HG03432 (cell line): ENCODE measurements around the gene NEMP1.

Experiments
- ATAC-seq: cut with Tn5 transposase; IDR thresholded peaks from one replicate; pipeline ENCODE4 v1.9.1; 2021; ENCODE audit warnings: mild to moderate bottlenecking, moderate library complexity; ENCODE audit not compliant: unreplicated experiment

NEMP1 gene

DNA sequence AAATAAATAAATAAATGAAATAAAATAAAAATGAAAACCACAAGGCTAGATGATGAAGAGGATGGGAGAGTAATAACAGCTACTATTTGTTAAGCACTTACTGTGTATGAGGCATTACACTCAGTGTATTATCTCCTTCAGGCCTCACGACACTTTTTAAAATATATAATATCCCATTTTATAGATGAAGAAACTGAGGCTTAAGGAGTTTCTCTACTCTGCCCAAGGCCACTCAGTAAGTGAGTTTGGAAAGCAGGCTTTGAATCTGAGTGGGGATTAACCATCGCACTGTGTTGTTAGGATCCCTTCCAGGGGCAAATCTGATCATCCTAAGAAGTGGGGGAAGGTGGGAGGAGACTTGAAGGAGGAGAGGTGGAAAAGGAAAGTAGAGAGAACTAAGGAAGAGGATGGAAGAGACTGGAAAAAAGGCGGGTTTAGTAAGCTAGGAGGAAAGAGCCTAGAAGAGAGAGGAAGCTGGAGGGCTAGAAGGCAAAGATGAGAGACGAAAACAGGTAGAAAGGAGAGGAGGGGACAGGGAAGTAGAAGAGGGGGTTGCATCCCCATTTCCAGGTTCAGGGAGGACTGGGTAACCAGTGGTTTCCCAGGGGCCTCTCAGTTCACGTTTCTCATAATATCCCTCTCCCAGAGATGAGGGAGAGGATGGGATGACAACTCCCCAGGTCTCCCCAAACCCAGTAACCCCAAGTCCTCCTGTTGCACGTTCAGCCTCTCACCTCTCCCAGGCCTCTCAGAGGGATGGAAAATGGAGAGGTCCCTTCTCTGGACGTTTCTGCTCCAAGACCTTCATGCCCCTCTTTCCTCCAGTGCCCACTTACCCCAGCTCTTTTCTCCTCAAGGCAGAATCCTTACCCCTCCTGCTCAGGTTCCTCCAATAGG is 30.9 kb upstream of the NEMP1 start:
- ATAC-seq: no peak

- no peak for ATAC-seq
Observed at GRCh38 chr12:57107456-57108155, 29.0 kb upstream of the NEMP1 start.

GRCh38 chr12:57106021-57106708 is 27.6 kb upstream of the NEMP1 start:
- no peak for ATAC-seq

GRCh38 chr12:57105011-57105753 is 26.6 kb upstream of the NEMP1 start:
- no peak for ATAC-seq

DNA sequence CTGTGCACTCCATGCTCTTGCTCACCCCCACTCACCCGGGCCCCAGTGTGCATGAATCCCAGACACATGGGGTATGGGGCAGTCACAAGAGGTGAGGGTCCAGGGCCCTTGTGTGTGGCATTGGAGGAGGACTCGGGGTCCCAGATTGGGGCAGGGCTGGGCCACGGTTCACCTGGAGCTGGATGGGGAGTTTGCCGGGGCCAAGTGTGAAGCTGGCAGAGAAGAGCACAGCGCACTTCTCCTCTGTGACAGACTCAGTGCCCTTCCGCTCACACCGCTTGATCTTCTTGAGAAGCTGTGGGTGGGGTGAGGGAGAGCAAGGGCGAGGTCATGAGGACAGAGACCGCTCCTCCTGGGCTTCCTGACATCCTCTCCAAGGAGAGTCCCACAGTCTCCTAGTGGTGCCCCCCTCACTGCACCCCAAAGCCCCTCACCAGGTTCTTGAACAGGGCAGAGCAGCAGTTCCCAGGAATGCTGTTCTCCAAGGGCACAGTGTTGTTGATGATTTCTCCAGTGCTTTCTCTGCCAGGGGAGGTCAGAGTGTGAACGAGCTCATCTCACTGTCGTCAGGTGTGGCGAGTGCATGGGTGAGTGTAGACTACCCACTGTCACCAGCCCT is 25.8 kb upstream of the NEMP1 start:
- ATAC-seq: no peak

DNA sequence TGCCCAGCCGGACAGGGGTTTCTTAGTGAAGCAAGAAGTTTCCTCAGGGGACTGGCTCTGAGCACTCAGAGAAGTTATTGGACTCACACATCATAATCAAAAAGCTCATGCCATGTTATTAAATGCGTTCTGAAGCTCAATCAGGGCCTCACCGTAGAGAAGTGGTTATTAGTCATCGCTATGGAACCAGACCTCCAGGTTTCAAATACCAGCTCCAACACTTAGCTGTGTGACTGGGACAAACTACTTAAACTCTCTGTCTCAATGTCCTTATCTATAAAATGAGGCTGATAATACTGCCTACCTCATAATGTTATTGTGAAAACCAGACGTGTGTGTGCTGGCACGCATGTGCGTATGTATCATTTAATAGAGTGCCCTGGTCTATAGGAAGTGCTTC is 25.3 kb upstream of the NEMP1 start:
- ATAC-seq: no peak

DNA sequence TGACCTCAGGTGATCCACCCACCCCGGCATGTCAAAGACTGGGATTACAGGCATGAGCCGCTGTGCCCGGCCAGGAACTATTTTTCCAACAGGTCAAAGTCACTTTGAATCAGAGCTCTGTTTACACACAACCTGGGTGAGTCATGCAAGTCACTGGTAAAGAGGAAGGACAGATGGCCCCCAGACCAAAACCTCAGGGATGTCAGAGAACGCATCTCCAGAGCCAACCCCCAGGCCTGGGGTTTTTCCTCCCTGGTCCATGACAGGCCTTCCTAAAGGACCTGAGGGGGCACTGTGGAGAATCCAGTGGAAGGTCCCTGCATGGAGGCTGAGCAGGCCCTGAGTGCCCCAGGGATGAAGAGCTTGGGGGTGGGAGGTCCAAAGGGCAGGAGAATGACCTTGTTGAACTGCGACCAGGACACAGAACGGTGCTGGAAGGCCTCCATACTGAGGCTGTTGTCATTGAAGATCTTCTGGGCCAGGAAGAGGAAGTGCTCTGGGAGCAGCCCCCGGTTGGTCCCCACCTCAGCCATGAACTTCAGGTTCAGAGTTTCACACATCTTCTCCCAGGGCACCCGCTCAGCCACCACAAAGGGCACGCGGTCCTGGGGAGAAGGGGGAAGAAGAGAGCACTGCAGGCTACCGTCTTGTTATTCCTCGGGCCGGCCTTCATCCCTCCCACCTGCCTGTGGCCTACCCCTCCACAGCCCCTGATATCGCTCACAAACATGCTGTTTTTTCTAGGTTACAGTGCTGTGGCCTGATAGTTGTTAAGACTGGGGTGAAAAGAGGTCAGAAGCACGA is 23.5 kb upstream of the NEMP1 start:
- ATAC-seq: no peak

DNA sequence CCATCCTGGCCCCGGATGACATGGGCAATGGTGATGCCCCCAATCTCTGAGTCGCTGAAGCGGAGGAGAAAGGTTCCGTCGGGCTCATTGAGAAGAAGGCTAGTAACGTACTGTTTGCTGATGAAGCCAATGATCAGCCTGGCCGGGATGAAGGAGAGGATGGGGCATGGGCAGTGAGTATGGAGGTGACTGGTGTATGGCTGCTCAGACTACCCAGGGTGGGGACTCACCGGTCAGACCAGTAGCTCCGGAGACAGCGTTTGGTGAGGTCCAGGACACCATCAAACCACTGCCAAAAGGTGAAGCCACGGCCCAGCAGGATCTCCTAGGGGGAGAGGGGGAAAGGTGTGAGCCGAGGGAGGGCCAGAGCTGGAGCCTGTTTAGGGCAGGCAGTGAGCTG is 21.2 kb upstream of the NEMP1 start:
- ATAC-seq: no peak

- ATAC-seq: no peak
Observed at GRCh38 chr12:57099047-57099714, 20.6 kb upstream of the NEMP1 start.

DNA sequence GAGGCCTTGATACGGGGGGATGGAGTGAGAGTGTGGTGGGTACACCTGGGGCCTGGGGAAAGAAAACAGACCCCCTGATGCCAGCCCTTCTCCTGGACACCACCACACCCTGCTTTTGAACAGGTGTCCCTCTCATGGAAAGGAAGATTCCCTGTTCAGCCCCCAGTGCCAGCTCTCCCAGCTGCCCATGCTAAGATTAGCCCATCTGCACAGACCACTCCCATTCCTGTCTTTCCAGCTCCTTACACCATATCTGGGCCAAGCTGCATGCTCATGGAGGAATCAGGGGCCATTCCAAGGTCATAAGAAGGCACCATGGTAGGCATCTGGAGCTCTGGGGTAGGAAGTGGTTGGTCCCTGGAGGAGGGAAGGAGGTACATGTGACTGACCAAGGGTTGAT is 20.0 kb upstream of the NEMP1 start:
- no peak for ATAC-seq

GRCh38 chr12:57097554-57097835 is 18.9 kb upstream of the NEMP1 start:
- ATAC-seq: no peak

GRCh38 chr12:57096748-57097553 is 18.4 kb upstream of the NEMP1 start:
- ATAC-seq: no peak

- no peak for ATAC-seq
Observed at GRCh38 chr12:57096099-57096572, 17.5 kb upstream of the NEMP1 start.

DNA sequence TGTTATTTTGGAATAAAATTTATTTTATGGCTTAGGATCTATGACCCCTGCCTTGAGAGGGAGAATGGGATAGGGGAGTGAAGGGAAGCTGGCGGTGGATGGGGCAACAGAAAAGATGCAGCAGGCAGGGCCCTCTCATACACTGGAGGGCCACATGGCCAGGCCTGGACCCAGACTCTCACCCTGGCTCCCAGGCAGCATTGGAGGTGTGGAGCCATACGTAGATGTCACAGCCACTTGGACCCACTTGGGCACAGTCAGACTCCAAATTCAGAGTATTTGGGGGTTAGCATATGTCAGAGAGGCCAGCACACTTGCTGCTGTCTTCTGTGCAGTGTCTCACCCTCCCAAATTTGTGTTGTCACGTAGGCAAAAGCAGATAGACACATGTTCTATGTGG is 16.8 kb upstream of the NEMP1 start:
- ATAC-seq: no peak

DNA sequence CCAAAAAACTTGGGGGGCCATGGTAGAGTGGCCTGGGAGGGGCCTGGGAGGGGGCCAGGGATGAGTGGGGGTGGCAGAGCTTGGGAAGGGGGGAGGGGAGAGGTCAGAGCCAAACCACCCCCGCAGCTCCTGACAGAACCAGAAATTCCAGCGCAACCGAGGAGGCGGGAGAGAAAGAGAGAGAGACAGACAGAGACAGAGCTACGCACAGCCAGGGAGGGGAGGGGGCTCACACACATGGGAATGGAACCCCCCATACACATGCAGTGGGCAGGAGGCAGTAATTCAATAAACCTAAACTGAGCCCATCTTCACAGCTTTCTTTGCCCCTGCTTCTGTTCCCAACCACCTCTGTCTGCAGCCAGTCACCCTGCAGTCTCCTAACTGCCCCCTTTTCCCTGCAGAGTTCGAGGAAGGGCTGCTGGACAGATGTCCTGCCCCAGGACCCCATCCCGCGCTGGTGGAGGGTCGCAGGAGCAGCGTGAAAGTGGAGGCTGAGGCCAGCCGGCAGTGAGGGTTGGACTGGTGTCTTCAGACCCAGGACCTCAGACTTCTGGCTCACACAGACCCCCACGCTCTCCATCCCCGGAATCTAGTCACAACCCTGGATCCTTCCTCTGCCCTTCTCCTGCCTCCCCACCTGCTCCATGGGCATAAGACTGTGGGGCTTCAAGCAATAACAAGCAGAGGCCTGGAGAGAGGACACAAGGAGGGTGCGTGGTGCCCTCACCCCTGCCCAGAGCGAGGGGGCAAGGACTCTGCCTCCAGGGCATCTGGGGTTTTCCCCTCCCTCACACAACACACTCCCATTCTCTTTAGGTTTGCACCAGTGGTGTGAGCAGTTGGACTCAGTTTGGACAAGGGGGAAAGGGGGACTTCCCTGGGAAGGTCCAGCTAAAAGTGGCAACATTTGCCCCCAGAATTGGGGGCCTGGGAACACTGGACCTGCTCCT is 15.9 kb upstream of the NEMP1 start:
- ATAC-seq: no peak

- ATAC-seq: no peak
Observed at GRCh38 chr12:57093415-57094207, 15.0 kb upstream of the NEMP1 start.
